Activated CD8-positive, alpha-beta T cell treated with anti-CD3 and anti-CD28 coated beads for 36 hours (primary cell): ENCODE data around the gene PITX3. TPM values are rescaled to one million over a fixed set of nuclear protein-coding genes. Genes with fewer than 3 reads are reported as not detected.
A peak's percentile ranks its signal among the peaks of the same experiment; 100 is the strongest.

Source experiments
- ATAC-seq: fragments of 200-7000 bp; cut with Tn5 transposase; one replicate; pipeline ENCODE4 v1.10.0; 2021; ENCODE audit warnings: mild to moderate bottlenecking, moderate library complexity
- CTCF ChIA-PET: fragments of 350-600 bp; sonication (Branson Sonifier 250); formaldehyde crosslinking; loops from one replicate; lab custom pipeline; 2021; ENCODE audit warnings: antibody characterized with exemption; lab: Charles Lee
- POLR2A ChIA-PET: fragments of 350-600 bp; sonication (Branson Sonifier 250); formaldehyde crosslinking; loops from one replicate; lab custom pipeline; 2021; ENCODE audit warnings: antibody characterized with exemption; lab: Charles Lee
- DNase-seq: peaks from one replicate; pipeline ENCODE4 v3.0.0-alpha.2; 2020
- H3K27ac Mint-ChIP-seq: one replicate; pipeline ENCODE4 v1.8.0; 2021; ENCODE audit warnings: mild to moderate bottlenecking, mixed read lengths
- H3K27me3 Mint-ChIP-seq: one replicate; pipeline ENCODE4 v1.8.0; 2021; ENCODE audit warnings: mixed read lengths
- H3K36me3 Mint-ChIP-seq: one replicate; pipeline ENCODE4 v1.8.0; 2021; ENCODE audit warnings: low read depth, mixed read lengths
- H3K4me1 Mint-ChIP-seq: one replicate; pipeline ENCODE4 v1.8.0; 2021; ENCODE audit warnings: low read depth, mixed read lengths
- H3K4me3 Mint-ChIP-seq: one replicate; pipeline ENCODE4 v1.8.0; 2021; ENCODE audit warnings: mild to moderate bottlenecking, moderate library complexity, mixed read lengths
- H3K9me3 Mint-ChIP-seq: one replicate; pipeline ENCODE4 v1.8.0; 2021; ENCODE audit warnings: mixed read lengths
- CTCF ChIP-seq: fragments of 200-600 bp; IDR thresholded peaks from one replicate; pipeline ENCODE4 v1.8.0; 2022; ENCODE audit warnings: antibody characterized with exemption, mild to moderate bottlenecking
- intact Hi-C: fragments of 100-400 bp; cut with micrococcal nuclease; formaldehyde crosslinking; loops from one replicate; pipeline ENCODE4 v1.10.0; 2022
- total RNA-seq, 2 experiments: library from RNA; stranded (reverse); gene quantifications; one replicate each; pipeline ENCODE4 v1.2.3, GENCODE V29; 2021

Gene PITX3
- total RNA-seq, 2 experiments from 2014 or later, result 0.23 TPM; not detected in 1

- ATAC-seq, result peak; percentile 79
- ChIA-PET POLR2A (interaction anchor here (0.6 to 2.1 kb wide), 6 partner anchors 12 to 167 kb away, joined by 3 to 7 read pairs (median 4); no protein-coding TSS in a partner anchor), CTCF (interaction anchor here (0.6 to 19.5 kb wide), 59 partner anchors 8 to 352 kb away, joined by 3 to 886 read pairs (median 9); partner anchors contain the start of genes ACTR1A, C10orf95, CUEDC2 and FBXL15)
- TF ChIP-seq CTCF, result peak; percentile 93
- no peaks in the 10 kb centered on the region for H3K9me3 Mint-ChIP-seq
- H3K27me3 Mint-ChIP-seq, result peaks cover 55% of the 10 kb centered on the region
- H3K27ac Mint-ChIP-seq, result no peak overlapping the region
- H3K36me3 Mint-ChIP-seq, result no peaks in the 10 kb centered on the region
- intact Hi-C loops, result loop anchor here (1.0 to 10.0 kb wide), 2 partner anchors 121 to 243 kb away; no protein-coding TSS in a partner anchor
- peaks cover 5% of the 10 kb centered on the region for H3K4me1 Mint-ChIP-seq
- H3K4me3 Mint-ChIP-seq, result peak overlapping the region; percentile 70
- DNase-seq, result peak; percentile 84
These were observed 9.7 kb downstream of the PITX3 start for GRCh38 chr10:102231357-102232318.

DNA sequence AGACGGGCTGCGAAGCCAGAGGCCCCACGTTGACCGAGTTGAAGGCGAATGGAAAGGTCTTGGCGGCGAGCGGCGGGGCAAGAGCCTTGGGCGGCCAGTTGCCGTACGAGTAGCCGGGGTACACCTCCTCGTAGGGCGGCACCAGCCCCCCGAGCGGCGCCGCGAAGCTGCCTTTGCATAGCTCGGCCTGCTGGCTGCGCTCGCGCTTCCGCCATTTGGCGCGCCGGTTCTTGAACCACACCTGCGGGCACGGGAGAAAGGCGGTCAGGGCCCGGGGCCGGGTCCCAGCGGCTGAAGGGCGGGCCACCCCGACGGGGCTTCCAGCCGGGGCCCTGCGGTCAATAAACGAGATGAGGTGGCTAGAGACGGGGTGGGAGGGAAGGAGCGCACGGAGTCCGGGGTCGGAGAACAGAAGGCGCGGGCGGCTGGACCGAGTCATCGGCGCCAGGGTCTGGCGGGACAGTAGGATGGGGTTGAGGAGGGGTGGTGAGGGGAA lies 10.4 kb downstream of the PITX3 start:
- Mint-ChIP-seq H3K9me3 (no peaks in the 10 kb centered on the region), H3K4me1 (peaks cover 13% of the 10 kb centered on the region), H3K36me3 (no peaks in the 10 kb centered on the region), H3K27ac (no peak overlapping the region), H3K27me3 (peaks cover 58% of the 10 kb centered on the region), H3K4me3 (peak overlapping the region; percentile 70)
- ATAC-seq (peak; percentile 24), DNase-seq (peak; percentile 63)
- intact Hi-C loops, result loop anchor here (1.0 to 10.0 kb wide), 2 partner anchors 121 to 244 kb away; no protein-coding TSS in a partner anchor
- TF ChIP-seq CTCF, result no peak
- POLR2A ChIA-PET, result interaction anchor here (0.6 to 2.1 kb wide), 7 partner anchors 17 to 168 kb away, joined by 3 to 7 read pairs (median 4); no protein-coding TSS in a partner anchor
- CTCF ChIA-PET, result interaction anchor here (0.7 to 19.5 kb wide), 59 partner anchors 9 to 352 kb away, joined by 3 to 886 read pairs (median 10); partner anchors contain the start of genes ACTR1A, C10orf95, CUEDC2 and FBXL15

DNA sequence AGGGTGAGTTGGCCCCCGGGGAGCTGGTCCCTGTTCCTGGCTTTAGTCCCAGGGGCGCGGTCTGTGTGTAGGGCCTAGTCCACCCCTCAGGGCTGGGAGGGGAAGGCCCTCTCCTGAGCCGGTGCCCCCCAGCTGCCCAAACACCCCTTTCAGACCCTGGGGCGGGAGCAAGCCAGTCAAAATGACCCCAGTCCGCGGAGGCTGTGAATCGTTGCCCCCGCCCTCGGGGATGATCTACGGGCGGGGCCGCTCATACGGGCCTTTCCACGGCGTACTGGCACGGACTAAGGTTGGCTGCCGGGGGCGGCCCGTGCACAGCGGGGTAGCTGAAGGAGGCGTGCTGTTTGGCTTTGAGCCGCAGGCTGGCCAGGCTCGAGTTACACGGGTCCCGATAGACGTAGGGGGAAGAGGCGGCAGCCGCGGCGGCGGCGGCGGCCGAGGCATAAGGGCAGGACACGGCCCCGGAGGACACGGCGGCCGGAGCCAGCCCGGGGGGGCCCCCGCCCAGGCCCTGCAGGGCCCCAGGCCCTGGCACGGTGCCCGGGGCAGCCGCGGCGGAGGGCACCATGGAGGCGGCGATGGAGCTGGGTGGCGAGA lies 10.9 kb downstream of the PITX3 start:
- peak; percentile 31 for ATAC-seq
- POLR2A ChIA-PET, result interaction anchor here (0.9 to 2.1 kb wide), 9 partner anchors 17 to 169 kb away, joined by 3 to 7 read pairs (median 4); no protein-coding TSS in a partner anchor

More for the DNA sequence above, 10.9 kb downstream of the PITX3 start:
- H3K4me3 Mint-ChIP-seq, result peak overlapping the region; percentile 70
- intact Hi-C loops, result loop anchor here (10.0 kb wide), 1 partner anchor 244 kb away; no protein-coding TSS in a partner anchor
- DNase-seq, result peak; percentile 68
- H3K27ac Mint-ChIP-seq, result no peak overlapping the region
- CTCF ChIA-PET, result interaction anchor here (0.8 to 19.5 kb wide), 62 partner anchors 9 to 367 kb away, joined by 3 to 886 read pairs (median 10); partner anchors contain the start of genes ACTR1A, C10orf95, CUEDC2 and FBXL15
- H3K9me3 Mint-ChIP-seq, result no peaks in the 10 kb centered on the region
- peaks cover 16% of the 10 kb centered on the region for H3K4me1 Mint-ChIP-seq
- TF ChIP-seq CTCF, result no peak
- peaks cover 56% of the 10 kb centered on the region for H3K27me3 Mint-ChIP-seq
- no peaks in the 10 kb centered on the region for H3K36me3 Mint-ChIP-seq
